ENCODE data around the gene ENPP6. TPM values are rescaled to one million over a fixed set of nuclear protein-coding genes. Genes with fewer than 3 reads are reported as not detected.

The ENPP6 gene
- total RNA-seq, 6 experiments from 2014 or later: not detected

- Mint-ChIP-seq H3K9me3 (peaks cover 13% of the 10 kb centered on the region; the same call in 1 of the 2 replicates), H3K36me3 (ENCODE audit: low read depth) (no peaks in the 10 kb centered on the region), H3K27ac (no peak overlapping the region), H3K27me3 (ENCODE audit: insufficient read depth) (peaks cover 5% of the 10 kb centered on the region; the same call in 1 of the 2 replicates), H3K4me1 (ENCODE audit: low read depth) (no peaks in the 10 kb centered on the region), H3K4me3 (no peak overlapping the region; the same call in 1 of the 2 replicates)
- DNase-seq: no peak
- no peak for TF ChIP-seq CTCF (IDR thresholded peaks at IDR 0.05)
Observed at GRCh38 chr4:184205243-184205642, 12.4 kb downstream of the ENPP6 start.

GRCh38 chr4:184203300-184203699 lies 14.4 kb downstream of the ENPP6 start:
- Mint-ChIP-seq H3K27me3 (ENCODE audit: insufficient read depth) (peaks cover 5% of the 10 kb centered on the region; the same call in 1 of the 2 replicates), H3K9me3 (peaks cover 13% of the 10 kb centered on the region; the same call in 1 of the 2 replicates), H3K4me3 (no peak overlapping the region), H3K27ac (no peak overlapping the region), H3K4me1 (ENCODE audit: low read depth) (no peaks in the 10 kb centered on the region), H3K36me3 (ENCODE audit: low read depth) (no peaks in the 10 kb centered on the region)
- TF ChIP-seq CTCF (IDR thresholded peaks at IDR 0.05): no peak
- no peak for DNase-seq

DNA sequence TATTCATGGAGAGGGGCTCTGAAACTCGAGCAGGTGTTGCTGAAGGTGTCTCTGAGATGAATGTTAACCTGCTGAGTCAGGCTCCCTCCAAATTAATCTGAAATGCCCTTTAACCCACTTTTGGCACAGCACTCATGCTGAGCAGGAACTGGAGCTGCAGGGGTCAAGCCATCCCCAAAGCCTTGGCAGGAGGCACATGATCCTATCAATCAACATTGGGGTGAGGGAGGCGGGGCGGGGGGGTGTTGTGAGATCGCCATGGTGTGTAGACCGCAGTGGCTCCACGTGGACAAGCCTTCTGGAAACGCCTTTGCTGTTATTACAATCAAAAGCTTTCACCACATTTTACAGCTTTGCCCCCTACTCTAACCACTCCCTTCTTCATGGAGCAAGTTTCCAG lies 16.5 kb downstream of the ENPP6 start:
- H3K36me3 Mint-ChIP-seq (ENCODE audit: low read depth): no peaks in the 10 kb centered on the region

DNA sequence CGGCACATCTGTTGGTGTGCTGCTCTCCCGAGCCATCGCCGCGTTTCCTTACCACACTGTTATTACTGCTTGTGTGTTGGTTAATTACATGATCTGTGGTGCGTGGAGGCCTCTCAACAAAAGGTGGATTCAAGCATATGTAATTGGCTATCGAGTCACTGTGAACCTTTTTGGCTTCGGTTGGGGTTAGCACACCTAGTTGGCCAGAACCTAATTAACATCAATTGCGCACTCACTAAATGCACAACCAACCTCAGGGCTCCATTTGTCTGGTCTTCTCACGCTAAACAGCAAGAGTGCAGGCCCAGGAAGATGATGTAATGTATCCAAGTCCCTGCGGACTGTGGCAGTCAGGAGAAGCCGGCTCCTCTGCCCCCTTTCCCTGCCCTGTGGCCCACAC lies 17.4 kb downstream of the ENPP6 start:
- Mint-ChIP-seq H3K27ac (no peak overlapping the region), H3K36me3 (ENCODE audit: low read depth) (no peaks in the 10 kb centered on the region), H3K27me3 (ENCODE audit: insufficient read depth) (peaks cover 3% of the 10 kb centered on the region; the same call in 1 of the 2 replicates), H3K9me3 (peaks cover 12% of the 10 kb centered on the region; the same call in 1 of the 2 replicates), H3K4me1 (ENCODE audit: low read depth) (no peaks in the 10 kb centered on the region), H3K4me3 (no peak overlapping the region)
- TF ChIP-seq CTCF (IDR thresholded peaks at IDR 0.05): no peak
- no peak for DNase-seq

More for the DNA sequence above, 16.5 kb downstream of the ENPP6 start:
- no peak for TF ChIP-seq CTCF (IDR thresholded peaks at IDR 0.05)
- Mint-ChIP-seq H3K4me3 (no peak overlapping the region), H3K4me1 (ENCODE audit: low read depth) (no peaks in the 10 kb centered on the region), H3K27ac (no peak overlapping the region), H3K27me3 (ENCODE audit: insufficient read depth) (peaks cover 5% of the 10 kb centered on the region; the same call in 1 of the 2 replicates), H3K9me3 (peaks cover 17% of the 10 kb centered on the region; the same call in 1 of the 2 replicates)
- no peak for DNase-seq

DNA sequence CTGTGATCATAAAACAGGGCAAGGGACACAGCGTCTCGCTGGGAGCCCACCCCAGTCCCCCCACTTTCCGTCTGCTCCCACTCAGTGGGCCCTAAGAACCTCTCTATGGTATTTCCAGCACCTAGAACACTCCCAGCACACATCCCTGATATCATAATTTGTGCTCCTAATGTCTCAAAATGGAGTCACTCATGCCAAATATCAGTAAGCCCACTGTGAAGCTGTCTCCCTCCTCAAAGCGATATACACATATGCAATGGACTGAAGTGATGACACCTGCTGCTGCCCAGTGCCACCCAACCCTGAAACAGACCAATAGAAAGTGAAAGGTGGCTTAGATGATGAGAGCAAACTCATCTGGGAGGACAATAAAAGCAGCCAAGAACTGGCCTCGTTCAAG lies 17.9 kb downstream of the ENPP6 start:
- H3K9me3 Mint-ChIP-seq: peaks cover 9% of the 10 kb centered on the region; the same call in 1 of the 2 replicates
- H3K4me3 Mint-ChIP-seq: no peak overlapping the region
- no peak for DNase-seq
- H3K36me3 Mint-ChIP-seq (ENCODE audit: low read depth): no peaks in the 10 kb centered on the region
- H3K27me3 Mint-ChIP-seq (ENCODE audit: insufficient read depth): peaks cover 1% of the 10 kb centered on the region; the same call in 1 of the 2 replicates
- H3K27ac Mint-ChIP-seq: no peak overlapping the region
- TF ChIP-seq CTCF (IDR thresholded peaks at IDR 0.05): no peak
- H3K4me1 Mint-ChIP-seq (ENCODE audit: low read depth): no peaks in the 10 kb centered on the region
